GM12892 (cell line): Measurements from ENCODE around the gene SEC14L3.

Experiments
- POLR2A ChIP-seq: IDR thresholded peaks from 2 replicates; pipeline ENCODE4 v1.6.1; 2011; ENCODE audit warnings: low read depth, low read length, control low read depth
- POLR2AphosphoS5 ChIP-seq: IDR thresholded peaks from 2 replicates; pipeline ENCODE4 v1.6.1; 2011; ENCODE audit warnings: low read depth, low read length, control low read depth
- TAF1 ChIP-seq: IDR thresholded peaks from 2 replicates; pipeline ENCODE4 v1.6.1; 2011; ENCODE audit warnings: low read depth, mild to moderate bottlenecking, control low read depth, low read length, borderline replicate concordance

DNA sequence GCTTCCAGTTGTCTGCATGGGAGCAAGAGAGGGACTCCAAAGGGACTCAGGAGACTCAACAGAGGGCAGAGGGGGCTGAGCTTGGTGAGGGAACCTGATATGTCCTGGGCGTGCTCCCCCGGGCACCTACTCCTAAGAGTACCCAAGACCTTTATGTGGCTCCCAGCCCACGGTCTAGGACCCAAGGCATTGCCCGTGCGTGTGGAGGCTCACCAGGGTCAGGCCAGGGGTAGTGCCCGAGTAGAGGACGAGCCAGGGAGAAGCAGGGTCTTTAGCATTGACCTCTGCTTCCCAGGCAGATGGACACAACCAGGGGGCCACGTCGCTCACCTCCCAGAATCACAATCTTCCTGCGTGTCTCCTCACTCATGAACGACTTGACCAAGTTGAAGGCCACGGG lies 20.3 kb upstream of the SEC14L3 start:
- TF ChIP-seq POLR2A (no peak), TAF1 (no peak), POLR2AphosphoS5 (no peak)
